Mucosa of rectum (tissue), 2 donors: ENCODE results near the gene TTC27.
"Not testable (repeated sequence)": the region's sequence is repeated elsewhere in the genome, so short reads cannot be mapped to it uniquely, and the experiment has no call there.

Experiments used
- H3K27ac ChIP-seq, 2 donors: one replicate each; pipeline ENCODE4 v1.7.0; 2013; ENCODE audit warnings: inconsistent platforms in 2 of 2, low read depth in 2 of 2, low read length in 2 of 2
- H3K27me3 ChIP-seq, 2 donors: one replicate each; pipeline ENCODE4 v1.7.0; 2013; ENCODE audit warnings: low read length in 2 of 2; ENCODE audit not compliant: control insufficient read depth in 2 of 2, insufficient read depth in 2 of 2
- H3K36me3 ChIP-seq, 2 donors: one replicate each; pipeline ENCODE4 v1.7.0; 2013; ENCODE audit warnings: low read length in 2 of 2; ENCODE audit not compliant: control insufficient read depth in 2 of 2, insufficient read depth in 2 of 2
- H3K4me1 ChIP-seq, 2 donors: one replicate each; pipeline ENCODE4 v1.7.0; 2013; ENCODE audit warnings: low read length in 2 of 2, mild to moderate bottlenecking in 1 of 2; ENCODE audit not compliant: control insufficient read depth in 2 of 2, insufficient read depth in 2 of 2
- H3K4me3 ChIP-seq, 2 donors: one replicate each; pipeline ENCODE4 v1.7.0; 2013; ENCODE audit warnings: low read length in 2 of 2
- H3K9ac ChIP-seq, 2 donors: one replicate each; pipeline ENCODE4 v1.7.0; 2013; ENCODE audit warnings: low read length in 2 of 2, low read depth in 1 of 2, mild to moderate bottlenecking in 1 of 2
- H3K9me3 ChIP-seq, 2 donors: one replicate each; pipeline ENCODE4 v1.7.0; 2013; ENCODE audit warnings: low read length in 2 of 2; ENCODE audit not compliant: control insufficient read depth in 2 of 2
- donor health status: healthy.
- donor health status: Normal muscosa, but diverticular disease.

The TTC27 gene

GRCh38 chr2:32745675-32746074, 117.8 kb downstream of the TTC27 start:
- Histone ChIP-seq H3K27me3 (no peaks in the 10 kb centered on the region), H3K9me3 (no peaks in the 10 kb centered on the region), H3K4me3 (no peak overlapping the region), H3K9ac (no peak overlapping the region), H3K27ac (no peak overlapping the region), H3K36me3 (no peaks in the 10 kb centered on the region), H3K4me1 (no peaks in the 10 kb centered on the region)

- Histone ChIP-seq H3K4me1 (no peaks in the 10 kb centered on the region), H3K4me3 (no peak overlapping the region), H3K27me3 (no peaks in the 10 kb centered on the region), H3K9me3 (no peaks in the 10 kb centered on the region), H3K27ac (no peak overlapping the region), H3K36me3 (no peaks in the 10 kb centered on the region), H3K9ac (no peak overlapping the region)
Measured at GRCh38 chr2:32746669-32747068, 118.8 kb downstream of the TTC27 start.

GRCh38 chr2:32748158-32748557, 120.3 kb downstream of the TTC27 start:
- H3K27me3 ChIP-seq, result no peaks in the 10 kb centered on the region
- no peak overlapping the region for H3K27ac ChIP-seq
- no peaks in the 10 kb centered on the region for H3K4me1 ChIP-seq
- H3K4me3 ChIP-seq, result no peak overlapping the region
- H3K36me3 ChIP-seq, result peaks cover 0 to 2% of the 10 kb centered on the region in 2 donors
- no peak overlapping the region for H3K9ac ChIP-seq
- H3K9me3 ChIP-seq, result no peaks in the 10 kb centered on the region

- H3K36me3 ChIP-seq, result peaks cover 0 to 2% of the 10 kb centered on the region in 2 donors
- no peak overlapping the region for H3K4me3 ChIP-seq
- no peaks in the 10 kb centered on the region for H3K9me3 ChIP-seq
- no peaks in the 10 kb centered on the region for H3K27me3 ChIP-seq
- H3K27ac ChIP-seq, result no peak overlapping the region
- no peaks in the 10 kb centered on the region for H3K4me1 ChIP-seq
- H3K9ac ChIP-seq, result no peak overlapping the region
Measured at GRCh38 chr2:32750880-32751279, 123.0 kb downstream of the TTC27 start.

- Histone ChIP-seq H3K27ac (no peak overlapping the region), H3K36me3 (peaks cover 0 to 2% of the 10 kb centered on the region in 2 donors), H3K27me3 (no peaks in the 10 kb centered on the region), H3K4me1 (no peaks in the 10 kb centered on the region), H3K9ac (no peak overlapping the region), H3K4me3 (no peak overlapping the region), H3K9me3 (no peaks in the 10 kb centered on the region)
Measured at GRCh38 chr2:32752205-32752604, 124.4 kb downstream of the TTC27 start.

GRCh38 chr2:32752952-32753351, 125.1 kb downstream of the TTC27 start:
- H3K9ac ChIP-seq, result no peak overlapping the region
- H3K27ac ChIP-seq, result no peak overlapping the region
- H3K9me3 ChIP-seq, result no peaks in the 10 kb centered on the region
- H3K4me1 ChIP-seq, result no peaks in the 10 kb centered on the region
- H3K36me3 ChIP-seq, result peaks cover 0 to 2% of the 10 kb centered on the region in 2 donors
- H3K4me3 ChIP-seq, result no peak overlapping the region
- no peaks in the 10 kb centered on the region for H3K27me3 ChIP-seq

GRCh38 chr2:32754676-32755075, 126.8 kb downstream of the TTC27 start:
- H3K36me3 ChIP-seq, result not testable (repeated sequence)

GRCh38 chr2:32755666-32756065, 127.8 kb downstream of the TTC27 start:
- H3K27me3 ChIP-seq, result no peaks in the 10 kb centered on the region
- no peak overlapping the region for H3K27ac ChIP-seq
- H3K36me3 ChIP-seq, result peaks cover 0 to 4% of the 10 kb centered on the region in 2 donors
- H3K9me3 ChIP-seq, result no peaks in the 10 kb centered on the region
- H3K4me3 ChIP-seq, result no peak overlapping the region
- H3K4me1 ChIP-seq, result no peaks in the 10 kb centered on the region
- no peak overlapping the region for H3K9ac ChIP-seq

More at GRCh38 chr2:32754676-32755075, 126.8 kb downstream of the TTC27 start:
- not testable (repeated sequence) for H3K4me3 ChIP-seq, H3K27me3 ChIP-seq, H3K27ac ChIP-seq, H3K9me3 ChIP-seq, H3K9ac ChIP-seq, H3K4me1 ChIP-seq

GRCh38 chr2:32756074-32756727, 128.4 kb downstream of the TTC27 start:
- Histone ChIP-seq H3K27me3 (no peaks in the 10 kb centered on the region), H3K9ac (no peak overlapping the region), H3K4me3 (no peak overlapping the region), H3K4me1 (no peaks in the 10 kb centered on the region), H3K9me3 (no peaks in the 10 kb centered on the region), H3K36me3 (peaks cover 0 to 7% of the 10 kb centered on the region in 2 donors), H3K27ac (no peak overlapping the region)

- Histone ChIP-seq H3K27me3 (no peaks in the 10 kb centered on the region), H3K4me3 (no peak overlapping the region), H3K4me1 (no peaks in the 10 kb centered on the region), H3K9ac (no peak overlapping the region), H3K36me3 (peaks cover 0 to 5% of the 10 kb centered on the region in 2 donors), H3K9me3 (no peaks in the 10 kb centered on the region), H3K27ac (no peak overlapping the region)
Measured at GRCh38 chr2:32758232-32758631, 130.4 kb downstream of the TTC27 start.
